H1 (cell line): ENCODE measurements around the gene TMEM200C. TPM values are rescaled to one million over a fixed set of nuclear protein-coding genes. Genes with fewer than 3 reads are reported as not detected.

Experiments
- CTCF ChIA-PET: fragments of 300-600 bp; sonication (Branson Sonifier 250); formaldehyde crosslinking; loops from one replicate; lab custom pipeline; 2021; ENCODE audit not compliant: partially characterized antibody; lab: Charles Lee
- POLR2A ChIA-PET: fragments of 300-600 bp; sonication (Branson Sonifier 250); formaldehyde crosslinking; loops from one replicate; lab custom pipeline; 2021; ENCODE audit warnings: inconsistent platforms; ENCODE audit not compliant: partially characterized antibody; lab: Charles Lee
- DNase-seq, 2 experiments: peaks; one replicate each; pipeline versions ENCODE4 v3.0.0 to v3.0.0-alpha.2; 2010 to 2022; ENCODE audit warnings: low spot score in 2 of 2, low read depth in 1 of 2, mixed read lengths in 1 of 2
- FAIRE-seq: peaks from 2 replicates; lab custom pipeline; 2011; peaks lifted over from hg19 to GRCh38; lab: Jason Lieb, UNC
- H2AFZ ChIP-seq: 2 replicates; pipeline ENCODE4 v1.8.1; 2012; ENCODE audit warnings: low read length, inconsistent platforms
- H2AK5ac ChIP-seq: 2 replicates; pipeline ENCODE4 v1.6.1; 2013; ENCODE audit warnings: low read depth, low read length
- H2BK120ac ChIP-seq: replicated peaks from 2 replicates; pipeline ENCODE3; 2013; ENCODE audit warnings: low read depth, low read length, inconsistent platforms
- H2BK12ac ChIP-seq: 2 replicates; pipeline ENCODE4 v1.6.1; 2013; ENCODE audit warnings: low read depth, low read length
- H2BK15ac ChIP-seq: 2 replicates; pipeline ENCODE4 v1.6.1; 2013; ENCODE audit warnings: low read length
- H2BK20ac ChIP-seq: 2 replicates; pipeline ENCODE4 v1.6.1; 2013; ENCODE audit warnings: low read length
- H2BK5ac ChIP-seq: 2 replicates; pipeline ENCODE4 v1.6.1; 2013; ENCODE audit warnings: low read depth, low read length
- H3K14ac ChIP-seq: 2 replicates; pipeline ENCODE4 v1.6.1; 2013; ENCODE audit warnings: inconsistent platforms; ENCODE audit not compliant: insufficient read length
- H3K18ac ChIP-seq: 2 replicates; pipeline ENCODE4 v1.6.1; 2013; ENCODE audit warnings: low read length; ENCODE audit errors: extremely low read depth
- H3K23ac ChIP-seq: 2 replicates; pipeline ENCODE4 v1.6.1; 2013; ENCODE audit warnings: inconsistent platforms; ENCODE audit not compliant: insufficient read length
- H3K23me2 ChIP-seq: 2 replicates; pipeline ENCODE4 v1.6.1; 2013; ENCODE audit warnings: low read depth, low read length
- H3K27ac ChIP-seq: 2 replicates; pipeline ENCODE4 v1.6.1; 2011; ENCODE audit warnings: low read depth, low read length, inconsistent platforms
- H3K27me3 ChIP-seq, 4 experiments: replicated peaks in 1 of 4; 1 replicate in 1 of 4; 2 replicates in 3 of 4; pipeline versions ENCODE4 v1.6.1 to v1.8.1; 2011 to 2013; ENCODE audit warnings: low read length in 3 of 4, mild to moderate bottlenecking in 3 of 4, inconsistent platforms in 2 of 4, mixed read lengths in 2 of 4, moderate library complexity in 1 of 4; ENCODE audit not compliant: control insufficient read depth in 3 of 4, insufficient read depth in 3 of 4; ENCODE audit errors: extremely low read depth in 1 of 4
- H3K36me3 ChIP-seq, 4 experiments: 2 replicates each; pipeline versions ENCODE4 v1.6.1 to v1.8.1; 2011 to 2013; ENCODE audit warnings: mild to moderate bottlenecking in 4 of 4, low read length in 3 of 4, moderate library complexity in 2 of 4, control low read depth in 1 of 4, inconsistent platforms in 1 of 4; ENCODE audit not compliant: insufficient read depth in 4 of 4, control insufficient read depth in 2 of 4
- H3K4ac ChIP-seq: replicated peaks from 2 replicates; pipeline ENCODE3; 2013; ENCODE audit warnings: low read length, low read depth, mixed read lengths, inconsistent platforms; ENCODE audit not compliant: insufficient read length
- H3K4me1 ChIP-seq, 4 experiments: replicated peaks in 1 of 4; 1 replicate in 1 of 4; 2 replicates in 3 of 4; pipeline versions ENCODE4 v1.6.1 to v1.8.1; 2011 to 2013; ENCODE audit warnings: low read length in 3 of 4, inconsistent platforms in 2 of 4, mixed read lengths in 1 of 4; ENCODE audit not compliant: insufficient read depth in 4 of 4, control insufficient read depth in 3 of 4
- H3K4me2 ChIP-seq, 2 experiments: 2 replicates each; pipeline versions ENCODE4 v1.6.1 to v1.8.1; 2011 to 2013; ENCODE audit warnings: low read depth in 2 of 2, low read length in 2 of 2, control low read depth in 1 of 2, inconsistent platforms in 1 of 2, mild to moderate bottlenecking in 1 of 2; ENCODE audit not compliant: insufficient read depth in 1 of 2
- H3K4me3 ChIP-seq, 4 experiments: fragments of 200-600, 300-600 bp in 1 of 4; sonication (generic), shearing (Covaris generic), sonication (Bioruptor Twin) in 1 of 4; 2 replicates each; pipeline versions ENCODE4 v1.5.1 to v1.8.1; 2011 to 2016; ENCODE audit warnings: low read length in 4 of 4, low read depth in 3 of 4, control low read depth in 2 of 4, inconsistent platforms in 2 of 4, mild to moderate bottlenecking in 2 of 4, mixed read lengths in 1 of 4, moderate library complexity in 1 of 4; ENCODE audit not compliant: insufficient read depth in 2 of 4; ENCODE audit errors: extremely low read depth in 1 of 4
- H3K56ac ChIP-seq: replicated peaks from 2 replicates; pipeline ENCODE3; 2013; ENCODE audit warnings: low read depth, mild to moderate bottlenecking, mixed read lengths, low read length, inconsistent platforms; ENCODE audit not compliant: insufficient read length
- H3K79me1 ChIP-seq: 2 replicates; pipeline ENCODE4 v1.6.1; 2013; ENCODE audit warnings: low read depth, low read length, control low read depth
- H3K79me2 ChIP-seq, 2 experiments: 2 replicates each; pipeline versions ENCODE4 v1.6.1 to v1.8.1; 2012 to 2013; ENCODE audit warnings: low read length in 2 of 2, mild to moderate bottlenecking in 2 of 2, inconsistent platforms in 1 of 2; ENCODE audit not compliant: insufficient read depth in 2 of 2, control insufficient read depth in 1 of 2
- H3K9ac ChIP-seq, 4 experiments: replicated peaks in 1 of 4; 1 replicate in 1 of 4; 2 replicates in 3 of 4; pipeline versions ENCODE4 v1.6.1 to v1.8.1; 2011 to 2013; ENCODE audit warnings: low read depth in 3 of 4, low read length in 3 of 4, control low read depth in 2 of 4, mild to moderate bottlenecking in 2 of 4, moderate library complexity in 2 of 4, inconsistent platforms in 1 of 4; ENCODE audit errors: extremely low read depth in 1 of 4
- H3K9me3 ChIP-seq, 2 experiments: 2 replicates each; pipeline versions ENCODE4 v1.6.1 to v1.8.1; 2012 to 2013; ENCODE audit warnings: mild to moderate bottlenecking in 2 of 2, moderate library complexity in 2 of 2, control low read depth in 1 of 2, inconsistent platforms in 1 of 2, low read depth in 1 of 2, low read length in 1 of 2, mixed read lengths in 1 of 2; ENCODE audit not compliant: insufficient read depth in 2 of 2
- H4K20me1 ChIP-seq, 2 experiments: replicated peaks in 1 of 2; 2 replicates each; pipeline versions ENCODE3 to v1.8.1; 2011 to 2013; ENCODE audit warnings: inconsistent platforms in 2 of 2, low read length in 2 of 2, mild to moderate bottlenecking in 1 of 2; ENCODE audit not compliant: insufficient read depth in 2 of 2, control insufficient read depth in 1 of 2
- H4K5ac ChIP-seq: 2 replicates; pipeline ENCODE4 v1.6.1; 2013; ENCODE audit warnings: low read length, low read depth, mixed read lengths, inconsistent platforms; ENCODE audit not compliant: insufficient read length
- H4K8ac ChIP-seq: 2 replicates; pipeline ENCODE4 v1.8.0; 2013; ENCODE audit warnings: mild to moderate bottlenecking, moderate library complexity, low read length, inconsistent platforms; ENCODE audit not compliant: insufficient read depth; ENCODE audit errors: extremely low read depth
- H4K91ac ChIP-seq: replicated peaks from 2 replicates; pipeline ENCODE3; 2013; ENCODE audit warnings: low read length, mixed read lengths, inconsistent platforms; ENCODE audit not compliant: insufficient read length
- JUN ChIP-seq: IDR thresholded peaks from 2 replicates; pipeline ENCODE4 v1.6.1; 2011; ENCODE audit warnings: low read depth, mild to moderate bottlenecking, improper control_type of control experiment, low read length
- POLR2AphosphoS5 ChIP-seq: IDR thresholded peaks from 2 replicates; pipeline ENCODE4 v1.6.1; 2011; ENCODE audit warnings: low read depth, low read length
- SAP30 ChIP-seq: fragments of 300-600 bp; sonication (generic); IDR thresholded peaks from 2 replicates; pipeline ENCODE4 v1.7.1; 2012; ENCODE audit warnings: low read length, moderate library complexity, mild to moderate bottlenecking, inconsistent platforms; ENCODE audit not compliant: insufficient read depth, insufficient replicate concordance
- SUZ12 ChIP-seq: fragments of 200-600 bp; sonication (generic); IDR thresholded peaks from 2 replicates; pipeline ENCODE4 v1.6.1; 2012; ENCODE audit warnings: mild to moderate bottlenecking, inconsistent platforms, low read length, moderate library complexity, mixed read lengths
- TEAD4 ChIP-seq: IDR thresholded peaks from 2 replicates; pipeline ENCODE4 v1.6.1; 2012; ENCODE audit warnings: low read depth, low read length, inconsistent platforms, mixed read lengths
- WGBS, 2 experiments: shearing (Covaris generic) in 1 of 2; methylation state at CpG; one replicate each; pipeline versions ENCODE4 v1.1.6 to v1.1.7; 2013 to 2015; ENCODE audit warnings: low lambda C conversion rate in 2 of 2, mixed read lengths in 2 of 2, inconsistent platforms in 1 of 2, low coverage in 1 of 2, missing lambda C conversion rate in 1 of 2; ENCODE audit not compliant: insufficient replicate concordance in 2 of 2, insufficient coverage in 1 of 2, insufficient read length in 1 of 2; ENCODE audit errors: extremely low coverage in 1 of 2, missing lambda C conversion rate in 1 of 2; 5-methylcytosine and 5-hydroxymethylcytosine counted together
- polyA plus RNA-seq, 7 experiments: library from polyadenylated mRNA; depleted of rRNA in 3 of 7; stranded (reverse) in 5 of 7; unstranded in 2 of 7; fragments of >200 nt in 5 of 7; fragments of 200-250 nt in 2 of 7; gene quantifications; 1 replicate in 5 of 7; 2 replicates in 1 of 7; 4 replicates in 1 of 7; pipeline versions ENCODE4 v1.2.1 to v1.2.3, GENCODE V29; 2011 to 2013; ENCODE audit warnings: missing spikeins in 2 of 7, mixed read lengths in 2 of 7
- total RNA-seq: library from RNA; stranded (reverse); fragmentation: NEBNext Ultra II Directional; extraction: Animal tissue kit (Norgen Biotek cat#: 25700); gene quantifications from 2 replicates; pipeline ENCODE4 v1.2.1, GENCODE V29; 2021

Gene TMEM200C
- total and polyA plus RNA-seq, 2 of the 8 experiments (the other 6 are each of a cell fraction or from before 2014, with no cell fraction given): 3.4 to 9.6 TPM

GRCh38 chr18:5853253-5853652 is 42.1 kb downstream of the TMEM200C start:
- Histone ChIP-seq H3K4me2 (no peak overlapping the region), H2AK5ac (no peak overlapping the region), H3K27ac (no peak overlapping the region), H2BK15ac (no peak overlapping the region)
- TF ChIP-seq JUN (no peak), POLR2AphosphoS5 (no peak), TEAD4 (no peak), SAP30 (no peak), SUZ12 (no peak)
- TF ChIP-seq, all 59 proteins: peak for 0
- FAIRE-seq: no peak
- no peak overlapping the region for H2BK5ac ChIP-seq
- no peak overlapping the region for H3K4ac ChIP-seq
- no peak overlapping the region for H2BK12ac ChIP-seq
- no peaks in the 10 kb centered on the region for H3K4me1 ChIP-seq
- no peaks in the 10 kb centered on the region for H3K79me1 ChIP-seq
- H3K9me3 ChIP-seq: no peaks in the 10 kb centered on the region
- POLR2A ChIA-PET: no interaction called here
- no peak overlapping the region for H2BK120ac ChIP-seq
- H4K5ac ChIP-seq: no peak overlapping the region
- no peak overlapping the region for H2AFZ ChIP-seq
- H3K27me3 ChIP-seq: no peaks in the 10 kb centered on the region
- H3K14ac ChIP-seq: no peak overlapping the region
- no peak overlapping the region for H3K18ac ChIP-seq
- CTCF ChIA-PET: interaction anchor here (0.8 kb wide), 1 partner anchor 23 kb away, joined by 3 read pairs; no protein-coding TSS in a partner anchor
- no peak for DNase-seq
- no peaks in the 10 kb centered on the region for H3K36me3 ChIP-seq
- 86% methylated on average over 5 of the region's 5 CpGs; no CpG with 5 or more reads in 1 of the 2 experiments for WGBS, 2 experiments
- no peaks in the 10 kb centered on the region for H3K23me2 ChIP-seq
- no peaks in the 10 kb centered on the region for H3K79me2 ChIP-seq
- no peak overlapping the region for H2BK20ac ChIP-seq
- H4K20me1 ChIP-seq: no peaks in the 10 kb centered on the region
- H4K91ac ChIP-seq: no peak overlapping the region
- no peak overlapping the region for H3K4me3 ChIP-seq
- H3K23ac ChIP-seq: no peak overlapping the region
- H3K9ac ChIP-seq: no peak overlapping the region
- no peak overlapping the region for H4K8ac ChIP-seq
- H3K56ac ChIP-seq: no peak overlapping the region
